NB4 (cell line): ENCODE data around the gene RARRES2.

Experiments used
- DNase-seq: peaks from one replicate; pipeline ENCODE4 v3.0.0; 2010; ENCODE audit warnings: low read depth
- H3K4me3 ChIP-seq: one replicate; pipeline ENCODE4 v1.5.1; 2011; ENCODE audit warnings: mild to moderate bottlenecking, low read depth, low read length, moderate library complexity
- MAX ChIP-seq: IDR thresholded peaks from 2 replicates; pipeline ENCODE4 v1.6.1; 2011; ENCODE audit warnings: low read depth, low read length
- MYC ChIP-seq: IDR thresholded peaks from 2 replicates; pipeline ENCODE4 v1.6.1; 2011; ENCODE audit warnings: low read depth, low read length
- POLR2A ChIP-seq: IDR thresholded peaks from 2 replicates; pipeline ENCODE4 v1.6.1; 2011; ENCODE audit warnings: mild to moderate bottlenecking; ENCODE audit not compliant: insufficient read length; ENCODE audit errors: extremely low read depth
- TF ChIP-seq, protein P1 (sequence below): IDR thresholded peaks from one replicate; pipeline ENCODE4 v1.5.1; 2012; ENCODE audit warnings: low read depth, low read length

RARRES2 gene

GRCh38 chr7:150329331-150330120 is 11.9 kb downstream of the RARRES2 start:
- no peak overlapping the region for H3K4me3 ChIP-seq
- no peak for TF ChIP-seq MYC
- TF ChIP-seq MAX: no peak
- no peak for TF ChIP-seq POLR2A
- TF ChIP-seq, protein P1, sequence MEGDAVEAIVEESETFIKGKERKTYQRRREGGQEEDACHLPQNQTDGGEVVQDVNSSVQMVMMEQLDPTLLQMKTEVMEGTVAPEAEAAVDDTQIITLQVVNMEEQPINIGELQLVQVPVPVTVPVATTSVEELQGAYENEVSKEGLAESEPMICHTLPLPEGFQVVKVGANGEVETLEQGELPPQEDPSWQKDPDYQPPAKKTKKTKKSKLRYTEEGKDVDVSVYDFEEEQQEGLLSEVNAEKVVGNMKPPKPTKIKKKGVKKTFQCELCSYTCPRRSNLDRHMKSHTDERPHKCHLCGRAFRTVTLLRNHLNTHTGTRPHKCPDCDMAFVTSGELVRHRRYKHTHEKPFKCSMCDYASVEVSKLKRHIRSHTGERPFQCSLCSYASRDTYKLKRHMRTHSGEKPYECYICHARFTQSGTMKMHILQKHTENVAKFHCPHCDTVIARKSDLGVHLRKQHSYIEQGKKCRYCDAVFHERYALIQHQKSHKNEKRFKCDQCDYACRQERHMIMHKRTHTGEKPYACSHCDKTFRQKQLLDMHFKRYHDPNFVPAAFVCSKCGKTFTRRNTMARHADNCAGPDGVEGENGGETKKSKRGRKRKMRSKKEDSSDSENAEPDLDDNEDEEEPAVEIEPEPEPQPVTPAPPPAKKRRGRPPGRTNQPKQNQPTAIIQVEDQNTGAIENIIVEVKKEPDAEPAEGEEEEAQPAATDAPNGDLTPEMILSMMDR: no peak
- DNase-seq: no peak

- H3K4me3 ChIP-seq: no peak overlapping the region
- TF ChIP-seq MAX: no peak
- no peak for TF ChIP-seq MYC
- TF ChIP-seq, protein P1: no peak
- no peak for DNase-seq
Observed at GRCh38 chr7:150327308-150327707, 14.1 kb downstream of the RARRES2 start.

DNA sequence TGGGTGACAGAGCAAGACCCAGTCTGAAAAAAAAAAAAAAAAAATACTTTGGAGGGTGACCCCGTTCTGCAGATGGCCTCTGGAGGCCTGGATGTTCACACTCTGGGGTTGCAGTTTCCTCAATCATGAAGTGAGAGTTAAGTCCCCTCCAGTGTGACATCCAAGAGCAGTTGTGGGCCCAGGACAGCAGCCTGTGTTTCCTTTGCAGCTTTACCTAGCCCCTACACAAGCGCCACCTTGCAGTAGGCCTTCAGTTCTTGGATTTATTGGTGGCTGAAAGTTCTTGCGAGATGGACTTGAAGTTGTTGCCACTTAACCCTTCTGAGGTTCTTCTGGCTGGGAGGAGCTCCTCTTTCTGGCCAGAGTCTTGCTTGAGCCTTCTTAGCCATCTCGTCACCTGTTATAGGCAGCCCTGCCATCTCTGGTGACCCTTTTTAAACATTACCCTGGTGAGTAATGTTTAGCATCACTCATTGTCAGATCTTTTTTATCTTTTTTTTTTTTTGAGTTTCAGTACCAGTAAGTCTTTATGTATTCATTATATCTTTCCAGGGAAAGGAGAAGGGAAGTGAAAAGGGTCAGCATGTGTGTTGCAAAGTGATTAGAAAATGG is 14.7 kb downstream of the RARRES2 start:
- TF ChIP-seq POLR2A: no peak
- no peak for TF ChIP-seq MYC
- no peak for TF ChIP-seq MAX
- TF ChIP-seq, protein P1: no peak
- no peak overlapping the region for H3K4me3 ChIP-seq
- DNase-seq: no peak

- no peak overlapping the region for H3K4me3 ChIP-seq
- TF ChIP-seq POLR2A (no peak), MAX (no peak), MYC (no peak)
- TF ChIP-seq, protein P1: no peak
- DNase-seq: no peak
Observed at GRCh38 chr7:150325901-150326300, 15.5 kb downstream of the RARRES2 start.

DNA sequence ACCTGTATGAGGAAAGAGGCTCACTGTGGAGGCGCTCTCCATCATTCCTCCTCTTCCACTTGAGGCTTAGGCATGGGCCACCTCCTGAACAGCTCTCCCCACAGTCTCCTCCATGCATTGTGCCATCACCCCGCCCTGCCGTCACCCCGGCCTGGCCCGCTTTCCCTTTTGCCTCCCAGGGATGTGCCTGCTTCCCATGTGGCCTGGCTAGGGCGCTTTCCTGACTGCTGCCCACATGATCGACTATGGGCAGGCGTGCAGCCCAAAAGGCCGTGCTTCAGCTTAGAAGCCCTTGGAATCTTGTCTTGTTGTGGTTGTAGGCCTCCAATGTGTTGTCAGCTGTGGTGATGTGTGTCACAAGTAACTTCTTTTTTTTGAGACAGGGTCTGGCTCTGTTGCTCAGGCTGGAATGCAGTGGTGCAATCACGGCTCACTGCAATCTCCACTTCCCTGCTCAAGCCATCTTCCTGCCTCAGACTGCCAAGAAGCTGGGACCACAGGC is 16.3 kb downstream of the RARRES2 start:
- TF ChIP-seq, protein P1: no peak
- no peak for TF ChIP-seq POLR2A
- TF ChIP-seq MAX: no peak
- TF ChIP-seq MYC: no peak
- H3K4me3 ChIP-seq: no peak overlapping the region
- peak; percentile 47 for DNase-seq
